ENCODE results near the gene SCP2. TPM values are rescaled to one million over a fixed set of nuclear protein-coding genes. Genes with fewer than 3 reads are reported as not detected.
A peak's percentile ranks its signal among the peaks of the same experiment; 100 is the strongest.

SCP2 gene
- total RNA-seq, 6 experiments from 2014 or later: 207 to 885 (median 634) TPM

GRCh38 chr1:53022179-53022578, 95.1 kb downstream of the SCP2 start:
- TF ChIP-seq, protein P1, sequence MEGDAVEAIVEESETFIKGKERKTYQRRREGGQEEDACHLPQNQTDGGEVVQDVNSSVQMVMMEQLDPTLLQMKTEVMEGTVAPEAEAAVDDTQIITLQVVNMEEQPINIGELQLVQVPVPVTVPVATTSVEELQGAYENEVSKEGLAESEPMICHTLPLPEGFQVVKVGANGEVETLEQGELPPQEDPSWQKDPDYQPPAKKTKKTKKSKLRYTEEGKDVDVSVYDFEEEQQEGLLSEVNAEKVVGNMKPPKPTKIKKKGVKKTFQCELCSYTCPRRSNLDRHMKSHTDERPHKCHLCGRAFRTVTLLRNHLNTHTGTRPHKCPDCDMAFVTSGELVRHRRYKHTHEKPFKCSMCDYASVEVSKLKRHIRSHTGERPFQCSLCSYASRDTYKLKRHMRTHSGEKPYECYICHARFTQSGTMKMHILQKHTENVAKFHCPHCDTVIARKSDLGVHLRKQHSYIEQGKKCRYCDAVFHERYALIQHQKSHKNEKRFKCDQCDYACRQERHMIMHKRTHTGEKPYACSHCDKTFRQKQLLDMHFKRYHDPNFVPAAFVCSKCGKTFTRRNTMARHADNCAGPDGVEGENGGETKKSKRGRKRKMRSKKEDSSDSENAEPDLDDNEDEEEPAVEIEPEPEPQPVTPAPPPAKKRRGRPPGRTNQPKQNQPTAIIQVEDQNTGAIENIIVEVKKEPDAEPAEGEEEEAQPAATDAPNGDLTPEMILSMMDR (IDR thresholded peaks at IDR 0.05): no peak
- TF ChIP-seq POLR2A (IDR thresholded peaks at IDR 0.05): no peak
- Histone ChIP-seq H3K27me3 (no peaks in the 10 kb centered on the region), H3K36me3 (peaks cover 0 to 36% (median 13%) of the 10 kb centered on the region in 4 donors), H3K4me1 (peaks cover 0 to 32% (median 11%) of the 10 kb centered on the region in 4 donors), H3K9me3 (no peaks in the 10 kb centered on the region), H3K4me3 (no peak overlapping the region), H3K27ac (no peak overlapping the region)
- WGBS (ENCODE audit: insufficient coverage, low coverage, low lambda C conversion rate, missing lambda C conversion rate): 100% methylated on average over 1 of the region's 1 CpG
- ATAC-seq: no peak
- intact Hi-C loops (cut with DNase I): loop anchor here in 1 of 2 donors (10.0 kb wide), 1 partner anchor 153 kb away; no protein-coding TSS in a partner anchor
- no peak for DNase-seq

GRCh38 chr1:53023546-53023945, 96.5 kb downstream of the SCP2 start:
- Histone ChIP-seq H3K4me1 (peaks cover 0 to 32% (median 11%) of the 10 kb centered on the region in 4 donors), H3K4me3 (no peak overlapping the region), H3K27me3 (no peaks in the 10 kb centered on the region), H3K27ac (no peak overlapping the region), H3K36me3 (peaks cover 0 to 34% (median 10%) of the 10 kb centered on the region in 4 donors), H3K9me3 (no peaks in the 10 kb centered on the region)
- WGBS (ENCODE audit: insufficient coverage, low coverage, low lambda C conversion rate, missing lambda C conversion rate): 78% methylated on average over 2 of the region's 3 CpGs
- no peak for TF ChIP-seq POLR2A (IDR thresholded peaks at IDR 0.05)
- TF ChIP-seq, protein P1 (IDR thresholded peaks at IDR 0.05): no peak
- intact Hi-C loops (cut with DNase I): loop anchor here in 1 of 2 donors (10.0 kb wide), 1 partner anchor 151 kb away; no protein-coding TSS in a partner anchor
- DNase-seq (no peak), ATAC-seq (no peak)

DNA sequence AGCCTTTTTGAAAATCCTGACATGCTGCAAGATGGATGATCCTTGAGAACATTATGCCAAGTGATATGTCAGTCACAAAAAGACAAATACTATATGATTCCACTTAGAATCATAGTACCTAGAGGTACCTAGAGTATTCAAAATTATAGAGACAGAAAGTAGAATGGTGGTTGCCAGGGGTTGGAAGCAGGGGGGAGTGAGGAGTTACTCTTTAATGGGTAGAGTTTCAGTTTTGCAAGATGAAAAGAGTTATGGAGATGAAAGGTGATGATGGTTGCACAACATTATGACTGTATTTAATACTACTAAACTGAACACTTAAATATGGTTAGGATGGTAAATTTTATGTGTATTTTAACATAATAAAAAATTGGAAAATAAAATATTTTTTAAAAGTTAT, 97.0 kb downstream of the SCP2 start:
- H3K4me1 ChIP-seq: peaks cover 0 to 32% (median 11%) of the 10 kb centered on the region in 4 donors
- H3K27me3 ChIP-seq: no peaks in the 10 kb centered on the region
- H3K9me3 ChIP-seq: no peaks in the 10 kb centered on the region
- TF ChIP-seq POLR2A (IDR thresholded peaks at IDR 0.05): no peak
- TF ChIP-seq, protein P1 (IDR thresholded peaks at IDR 0.05): no peak
- DNase-seq (no peak), ATAC-seq (no peak)
- H3K4me3 ChIP-seq: no peak overlapping the region
- peaks cover 0 to 37% (median 10%) of the 10 kb centered on the region in 4 donors for H3K36me3 ChIP-seq
- no peak overlapping the region for H3K27ac ChIP-seq
- intact Hi-C loops (cut with DNase I): loop anchor here in 1 of 2 donors (10.0 kb wide), 1 partner anchor 151 kb away; no protein-coding TSS in a partner anchor

DNA sequence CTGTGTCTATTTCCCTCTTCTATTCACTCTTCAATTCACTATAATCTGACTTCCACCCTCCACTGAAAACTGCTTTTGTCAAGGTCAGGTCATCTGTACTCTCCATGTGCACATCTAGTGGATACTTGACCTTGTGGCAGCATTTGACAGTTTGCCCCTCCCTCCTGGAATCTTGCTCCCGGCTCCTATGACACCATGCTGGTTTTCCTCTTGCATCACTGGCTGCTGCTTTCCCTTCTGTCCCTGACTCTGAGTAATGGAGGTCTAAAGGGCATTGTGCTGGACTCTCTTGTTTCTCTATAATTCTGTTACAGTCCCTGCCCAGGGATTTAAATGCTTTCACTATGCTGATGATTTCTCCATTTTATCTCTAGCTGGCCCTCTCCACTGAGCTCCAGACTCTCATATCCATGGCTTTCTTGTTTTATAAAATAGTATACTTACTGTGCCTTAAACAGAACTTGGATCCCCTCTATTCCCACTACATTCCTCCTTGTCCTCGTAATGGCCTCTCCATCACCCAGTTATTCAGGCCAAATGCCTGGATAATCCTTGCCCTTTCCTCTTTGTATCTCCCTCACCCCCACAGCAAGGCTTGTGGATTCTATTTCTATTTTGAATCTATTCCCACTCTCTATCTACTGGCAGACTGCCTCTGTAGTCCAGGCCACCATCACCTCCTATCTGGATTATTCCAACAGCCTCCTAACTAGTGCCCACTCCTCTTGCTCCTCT, 98.1 kb downstream of the SCP2 start:
- TF ChIP-seq, protein P1 (IDR thresholded peaks at IDR 0.05): no peak
- TF ChIP-seq POLR2A (IDR thresholded peaks at IDR 0.05): no peak
- 35% methylated on average over 2 of the region's 2 CpGs for WGBS (ENCODE audit: insufficient coverage, low coverage, low lambda C conversion rate, missing lambda C conversion rate)
- Histone ChIP-seq H3K9me3 (no peaks in the 10 kb centered on the region), H3K27ac (peak overlapping the region; percentile 13 to 52 (median 31)), H3K4me3 (no peak overlapping the region), H3K27me3 (no peaks in the 10 kb centered on the region), H3K36me3 (peaks cover 0 to 47% (median 14%) of the 10 kb centered on the region in 4 donors), H3K4me1 (peaks cover 0 to 32% (median 11%) of the 10 kb centered on the region in 4 donors)
- DNase-seq (peak; percentile 34 to 63 (median 61)), ATAC-seq (peak; percentile 81 to 96 (median 89))
- intact Hi-C loops (cut with DNase I): loop anchor here in 1 of 2 donors (10.0 kb wide), 1 partner anchor 150 kb away; no protein-coding TSS in a partner anchor

Measured in right lobe of liver (tissue), 6 donors.